B cell (primary cell): Measurements from ENCODE around the gene TMEM147. TPM values are rescaled to one million over a fixed set of nuclear protein-coding genes. Genes with fewer than 3 reads are reported as not detected.

ENCODE experiments used
- ATAC-seq: fragments of 200-7000 bp; cut with Tn5 transposase; one replicate; pipeline ENCODE4 v1.10.0; 2021; ENCODE audit warnings: low read depth, mild to moderate bottlenecking, moderate number of reproducible peaks, moderate library complexity
- CTCF ChIA-PET: fragments of 350-600 bp; sonication (Branson Sonifier 250); formaldehyde crosslinking; loops from one replicate; lab custom pipeline; 2021; ENCODE audit warnings: antibody characterized with exemption, inconsistent platforms; lab: Charles Lee
- POLR2A ChIA-PET: fragments of 350-600 bp; sonication (Branson Sonifier 250); formaldehyde crosslinking; loops from one replicate; lab custom pipeline; 2021; ENCODE audit warnings: antibody characterized with exemption; lab: Charles Lee
- DNase-seq: peaks from one replicate; pipeline ENCODE4 v3.0.0; 2013
- H2AFZ ChIP-seq: 2 replicates; pipeline ENCODE4 v1.6.1; 2012; ENCODE audit warnings: mild to moderate bottlenecking, low read depth, low read length; ENCODE audit not compliant: insufficient read depth, poor library complexity, severe bottlenecking
- H3K27ac ChIP-seq, 2 donors: 1 replicate in 1 of 2; 2 replicates in 1 of 2; pipeline ENCODE4 v1.5.1; 2012 to 2013; ENCODE audit warnings: low read length in 2 of 2, mild to moderate bottlenecking in 2 of 2, moderate library complexity in 1 of 2
- H3K27me3 ChIP-seq, 4 experiments: fragments of 200-600 bp in 1 of 4; sonication (generic) in 1 of 4; replicated peaks in 1 of 4; 1 replicate in 2 of 4; 2 replicates in 2 of 4; pipeline versions ENCODE4 v1.6.1 to v1.7.0; 2013 to 2016; ENCODE audit warnings: low read length in 3 of 4, mild to moderate bottlenecking in 2 of 4, mixed read lengths in 1 of 4, moderate library complexity in 1 of 4; ENCODE audit not compliant: insufficient read depth in 4 of 4, control insufficient read depth in 3 of 4; ENCODE audit errors: control extremely low read depth in 1 of 4
- H3K36me3 ChIP-seq, 2 experiments: replicated peaks in 1 of 2; 1 replicate in 1 of 2; 2 replicates in 1 of 2; pipeline versions ENCODE4 v1.6.1 to v1.7.1; 2013; ENCODE audit warnings: low read length in 1 of 2; ENCODE audit not compliant: insufficient read depth in 2 of 2, control insufficient read depth in 1 of 2; ENCODE audit errors: control extremely low read depth in 1 of 2, extremely low read depth in 1 of 2
- H3K4me1 ChIP-seq, 2 donors: fragments of 200-600 bp in 1 of 2; sonication (generic) in 1 of 2; 1 replicate in 1 of 2; 2 replicates in 1 of 2; pipeline versions ENCODE4 v1.5.1 to v1.6.1; 2013 to 2017; ENCODE audit warnings: low read length in 2 of 2; ENCODE audit not compliant: control insufficient read depth in 2 of 2, insufficient read depth in 2 of 2
- H3K4me2 ChIP-seq: replicated peaks from 2 replicates; pipeline ENCODE3; 2012; ENCODE audit warnings: mild to moderate bottlenecking, low read depth, low read length; ENCODE audit not compliant: poor library complexity, severe bottlenecking
- H3K4me3 ChIP-seq, 5 experiments: fragments of 200-600 bp in 1 of 5; sonication (generic) in 1 of 5; 1 replicate in 3 of 5; 2 replicates in 2 of 5; pipeline versions ENCODE4 v1.5.1 to v1.7.0; 2011 to 2016; ENCODE audit warnings: low read length in 4 of 5, mild to moderate bottlenecking in 4 of 5, low read depth in 2 of 5, control low read depth in 1 of 5, moderate library complexity in 1 of 5; ENCODE audit not compliant: insufficient read depth in 1 of 5; ENCODE audit errors: control extremely low read depth in 1 of 5, extremely low read depth in 1 of 5
- H3K79me2 ChIP-seq: fragments of 200-600 bp; sonication (generic); one replicate; pipeline ENCODE4 v1.6.0; 2016; ENCODE audit warnings: low read length; ENCODE audit not compliant: control insufficient read depth, insufficient read depth
- H3K9ac ChIP-seq: fragments of 200-600 bp; sonication (generic); 2 replicates; pipeline ENCODE4 v1.6.1; 2017; ENCODE audit warnings: mild to moderate bottlenecking, low read length, moderate library complexity
- H3K9me3 ChIP-seq, 3 donors: one replicate each; pipeline versions ENCODE4 v1.6.1 to v1.7.1; 2013; ENCODE audit warnings: low read length in 2 of 3; ENCODE audit not compliant: control insufficient read depth in 2 of 3, insufficient read depth in 1 of 3; ENCODE audit errors: control extremely low read depth in 1 of 3
- H4K20me1 ChIP-seq: 2 replicates; pipeline ENCODE4 v1.6.0; 2012; ENCODE audit warnings: mild to moderate bottlenecking, low read length; ENCODE audit not compliant: insufficient read depth, control insufficient read depth, poor library complexity, severe bottlenecking
- H3K27ac Mint-ChIP-seq: one replicate; pipeline ENCODE4 v1.8.0; 2021; ENCODE audit warnings: mixed read lengths
- H3K27me3 Mint-ChIP-seq: one replicate; pipeline ENCODE4 v1.8.0; 2021; ENCODE audit warnings: mixed read lengths
- H3K4me1 Mint-ChIP-seq: one replicate; pipeline ENCODE4 v1.8.0; 2021; ENCODE audit warnings: mixed read lengths
- H3K4me3 Mint-ChIP-seq: one replicate; pipeline ENCODE4 v1.8.0; 2021; ENCODE audit warnings: mixed read lengths
- H3K9me3 Mint-ChIP-seq: one replicate; pipeline ENCODE4 v1.8.0; 2022; ENCODE audit warnings: mixed read lengths; ENCODE audit not compliant: insufficient read depth
- EZH2 ChIP-seq: IDR thresholded peaks from 2 replicates; pipeline ENCODE4 v1.6.1; 2012; ENCODE audit warnings: borderline replicate concordance, low read depth, mild to moderate bottlenecking, moderate library complexity, low read length; ENCODE audit not compliant: insufficient read depth, poor library complexity, severe bottlenecking
- WGBS: methylation state at CpG from one replicate; pipeline ENCODE4 v1.1.5; 2013; ENCODE audit warnings: missing lambda C conversion rate; ENCODE audit not compliant: insufficient coverage; 5-methylcytosine and 5-hydroxymethylcytosine counted together
- intact Hi-C: fragments of 100-400 bp; cut with micrococcal nuclease; formaldehyde crosslinking; loops from one replicate; pipeline ENCODE4 v1.10.0; 2022
- polyA plus RNA-seq: library from polyadenylated mRNA; depleted of rRNA; stranded (reverse); fragments of >200 nt; gene quantifications from 2 replicates; pipeline ENCODE4 v1.2.3, GENCODE V29; 2012
- total RNA-seq, 2 donors: library from RNA; stranded (reverse); fragments of 120-200 nt in 1 of 2; gene quantifications; 1 replicate in 1 of 2; 2 replicates in 1 of 2; pipeline versions ENCODE4 v1.2.3 to v1.2.4, GENCODE V29; 2013 to 2022
- TF ChIP-seq, protein P1 (sequence below): fragments of 200-600 bp; IDR thresholded peaks from one replicate; pipeline ENCODE4 v1.8.0; 2022; ENCODE audit warnings: antibody characterized with exemption, mild to moderate bottlenecking

The TMEM147 gene
- total and polyA plus RNA-seq, 2 donors (not counting 1 experiment from before 2014, with no cell fraction given), result 39.8 to 68.9 TPM

DNA sequence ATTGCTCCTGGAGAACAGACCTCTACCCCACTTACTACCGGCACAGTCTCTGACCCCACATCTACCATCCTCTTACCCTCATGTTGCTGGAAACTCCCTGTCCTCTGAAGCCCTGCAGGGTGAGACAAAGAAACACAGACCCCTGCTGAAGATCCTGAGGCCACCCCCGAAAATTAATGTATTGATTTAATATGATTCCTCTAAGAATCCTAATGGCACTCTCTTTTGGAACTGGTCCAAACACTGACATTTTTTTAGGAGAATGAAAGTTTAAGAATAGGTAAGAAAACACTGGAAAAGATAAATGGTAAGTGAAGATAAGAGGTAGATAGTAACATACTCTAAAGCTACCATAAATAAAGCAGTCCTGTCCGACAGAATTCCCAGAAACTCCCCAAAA is 37.3 kb upstream of the TMEM147 start:
- POLR2A ChIA-PET, result no interaction called here
- peaks cover 0 to 11% (median 0%) of the 10 kb centered on the region in 3 donors for H3K9me3 ChIP-seq
- DNase-seq (no peak), ATAC-seq (no peak)
- peaks cover 0 to 66% (median 12%) of the 10 kb centered on the region in 4 experiments for H3K27me3 ChIP-seq
- intact Hi-C loops, result no loop called here
- Mint-ChIP-seq H3K27me3 (peaks cover 55% of the 10 kb centered on the region), H3K4me1 (peaks cover 19% of the 10 kb centered on the region), H3K4me3 (no peak overlapping the region), H3K9me3 (no peaks in the 10 kb centered on the region), H3K27ac (no peak overlapping the region)
- peaks cover 19 to 21% of the 10 kb centered on the region in 2 donors for H3K4me1 ChIP-seq
- no peak overlapping the region for H3K9ac ChIP-seq
- no peak overlapping the region for H3K4me3 ChIP-seq
- H3K36me3 ChIP-seq, result no peaks in the 10 kb centered on the region
- TF ChIP-seq EZH2, result no peak
- TF ChIP-seq, protein P1, sequence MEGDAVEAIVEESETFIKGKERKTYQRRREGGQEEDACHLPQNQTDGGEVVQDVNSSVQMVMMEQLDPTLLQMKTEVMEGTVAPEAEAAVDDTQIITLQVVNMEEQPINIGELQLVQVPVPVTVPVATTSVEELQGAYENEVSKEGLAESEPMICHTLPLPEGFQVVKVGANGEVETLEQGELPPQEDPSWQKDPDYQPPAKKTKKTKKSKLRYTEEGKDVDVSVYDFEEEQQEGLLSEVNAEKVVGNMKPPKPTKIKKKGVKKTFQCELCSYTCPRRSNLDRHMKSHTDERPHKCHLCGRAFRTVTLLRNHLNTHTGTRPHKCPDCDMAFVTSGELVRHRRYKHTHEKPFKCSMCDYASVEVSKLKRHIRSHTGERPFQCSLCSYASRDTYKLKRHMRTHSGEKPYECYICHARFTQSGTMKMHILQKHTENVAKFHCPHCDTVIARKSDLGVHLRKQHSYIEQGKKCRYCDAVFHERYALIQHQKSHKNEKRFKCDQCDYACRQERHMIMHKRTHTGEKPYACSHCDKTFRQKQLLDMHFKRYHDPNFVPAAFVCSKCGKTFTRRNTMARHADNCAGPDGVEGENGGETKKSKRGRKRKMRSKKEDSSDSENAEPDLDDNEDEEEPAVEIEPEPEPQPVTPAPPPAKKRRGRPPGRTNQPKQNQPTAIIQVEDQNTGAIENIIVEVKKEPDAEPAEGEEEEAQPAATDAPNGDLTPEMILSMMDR, result no peak
- no peaks in the 10 kb centered on the region for H4K20me1 ChIP-seq
- WGBS, result no CpG with 5 or more reads among the region's 3 CpGs
- H3K79me2 ChIP-seq, result no peaks in the 10 kb centered on the region
- H3K4me2 ChIP-seq, result no peak overlapping the region
- no peak overlapping the region for H2AFZ ChIP-seq
- H3K27ac ChIP-seq, result no peak overlapping the region
- CTCF ChIA-PET, result interaction anchor here (0.6 to 3.9 kb wide), 9 partner anchors 9 to 331 kb away, joined by 3 to 24 read pairs (median 4); partner anchors contain the start of gene KRTDAP

DNA sequence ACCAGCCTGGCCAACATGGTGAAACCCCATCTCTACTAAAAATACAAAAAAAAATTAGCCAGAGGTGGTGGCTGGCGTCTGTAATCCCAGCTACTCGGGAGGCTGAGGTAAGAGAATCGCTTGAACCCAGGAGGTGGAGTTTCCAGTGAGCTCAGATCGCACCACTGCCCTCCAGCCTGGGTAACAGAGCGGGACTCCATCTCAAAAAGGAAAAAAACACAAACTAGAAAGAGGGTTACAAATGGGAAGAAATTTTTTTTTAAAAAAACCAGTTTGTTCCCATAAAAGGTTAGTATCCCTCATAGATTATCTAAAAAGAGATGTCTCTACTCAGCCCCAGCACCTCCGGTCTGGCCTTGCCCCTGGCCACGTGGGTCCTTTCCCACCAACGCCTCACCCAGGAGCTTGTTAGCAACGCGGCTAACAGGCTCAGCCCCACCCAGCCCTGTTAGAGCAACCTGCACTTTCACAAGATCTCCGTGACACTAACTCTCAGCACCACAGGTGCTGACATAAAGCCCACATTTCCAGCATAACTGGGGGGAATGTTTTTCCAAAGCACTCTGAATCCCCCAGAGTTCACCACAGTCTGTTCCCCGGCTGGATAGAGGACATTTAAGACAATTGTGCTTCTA is 36.3 kb upstream of the TMEM147 start:
- Histone ChIP-seq H3K9ac (peak overlapping the region; percentile 50), H3K79me2 (no peaks in the 10 kb centered on the region), H3K9me3 (peaks cover 0 to 11% (median 0%) of the 10 kb centered on the region in 3 donors), H3K27me3 (peaks cover 0 to 70% (median 11%) of the 10 kb centered on the region in 4 experiments), H3K4me3 (peak overlapping the region in 1 of 5 experiments; percentile 62), H4K20me1 (no peaks in the 10 kb centered on the region), H3K4me1 (peaks cover 19 to 21% of the 10 kb centered on the region in 2 donors), H3K4me2 (peak overlapping the region; percentile 79), H2AFZ (peak overlapping the region; percentile 79), H3K27ac (no peak overlapping the region), H3K36me3 (no peaks in the 10 kb centered on the region)
- Mint-ChIP-seq H3K4me3 (peak overlapping the region; percentile 76), H3K27me3 (peaks cover 56% of the 10 kb centered on the region), H3K27ac (no peak overlapping the region), H3K4me1 (peaks cover 19% of the 10 kb centered on the region), H3K9me3 (no peaks in the 10 kb centered on the region)
- ATAC-seq (peak; percentile 38), DNase-seq (peak; percentile 51)
- intact Hi-C loops, result no loop called here
- WGBS, result 27% methylated on average over 9 of the region's 12 CpGs
- CTCF ChIA-PET, result interaction anchor here (1.2 to 3.9 kb wide), 13 partner anchors 13 to 332 kb away, joined by 3 to 24 read pairs (median 5); partner anchors contain the start of gene KRTDAP
- TF ChIP-seq, protein P1, result no peak
- no peak for TF ChIP-seq EZH2
- POLR2A ChIA-PET, result no interaction called here
